PFSK-1 (cell line): ENCODE measurements around the gene SEMA6C.

Experiments
- FOXP2 ChIP-seq: optimal IDR thresholded peaks from 2 replicates; pipeline ENCODE3; 2011; ENCODE audit warnings: borderline replicate concordance, control low read depth, inconsistent platforms; ENCODE audit not compliant: insufficient read depth; ENCODE audit errors: extremely low read length, extremely low read depth
- POLR2AphosphoS5 ChIP-seq: IDR thresholded peaks from 2 replicates; pipeline ENCODE4 v1.6.1; 2012; ENCODE audit warnings: low read depth, mild to moderate bottlenecking, control low read depth, low read length, moderate library complexity
- SIN3A ChIP-seq: IDR thresholded peaks from 2 replicates; pipeline ENCODE4 v1.6.1; 2012; ENCODE audit warnings: mild to moderate bottlenecking, low read length, moderate library complexity, borderline replicate concordance; ENCODE audit not compliant: insufficient read depth
- TAF1 ChIP-seq: IDR thresholded peaks from 2 replicates; pipeline ENCODE4 v1.6.1; 2012; ENCODE audit warnings: low read length, control low read depth, borderline replicate concordance; ENCODE audit not compliant: insufficient read depth
- TF ChIP-seq, protein P1 (sequence below), 2 experiments: IDR thresholded peaks; 2 replicates each; pipeline versions ENCODE4 v1.6.1 to v1.8.0; 2011 to 2012; ENCODE audit warnings: low read depth in 2 of 2, low read length in 2 of 2, control low read depth in 1 of 2, inconsistent platforms in 1 of 2, mild to moderate bottlenecking in 1 of 2, moderate library complexity in 1 of 2; ENCODE audit not compliant: insufficient read depth in 1 of 2

Gene SEMA6C

DNA sequence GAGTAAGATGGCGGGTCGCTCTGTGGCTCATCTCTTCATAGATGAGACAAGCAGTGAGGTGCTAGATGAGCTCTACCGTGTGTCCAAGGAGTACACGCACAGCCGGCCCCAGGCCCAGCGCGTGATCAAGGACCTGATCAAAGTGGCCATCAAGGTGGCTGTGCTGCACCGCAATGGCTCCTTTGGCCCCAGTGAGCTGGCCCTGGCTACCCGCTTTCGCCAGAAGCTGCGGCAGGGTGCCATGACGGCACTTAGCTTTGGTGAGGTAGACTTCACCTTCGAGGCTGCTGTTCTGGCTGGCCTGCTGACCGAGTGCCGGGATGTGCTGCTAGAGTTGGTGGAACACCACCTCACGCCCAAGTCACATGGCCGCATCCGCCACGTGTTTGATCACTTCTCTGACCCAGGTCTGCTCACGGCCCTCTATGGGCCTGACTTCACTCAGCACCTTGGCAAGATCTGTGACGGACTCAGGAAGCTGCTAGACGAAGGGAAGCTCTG, 12.4 kb upstream of the SEMA6C start:
- TF ChIP-seq, protein P1, sequence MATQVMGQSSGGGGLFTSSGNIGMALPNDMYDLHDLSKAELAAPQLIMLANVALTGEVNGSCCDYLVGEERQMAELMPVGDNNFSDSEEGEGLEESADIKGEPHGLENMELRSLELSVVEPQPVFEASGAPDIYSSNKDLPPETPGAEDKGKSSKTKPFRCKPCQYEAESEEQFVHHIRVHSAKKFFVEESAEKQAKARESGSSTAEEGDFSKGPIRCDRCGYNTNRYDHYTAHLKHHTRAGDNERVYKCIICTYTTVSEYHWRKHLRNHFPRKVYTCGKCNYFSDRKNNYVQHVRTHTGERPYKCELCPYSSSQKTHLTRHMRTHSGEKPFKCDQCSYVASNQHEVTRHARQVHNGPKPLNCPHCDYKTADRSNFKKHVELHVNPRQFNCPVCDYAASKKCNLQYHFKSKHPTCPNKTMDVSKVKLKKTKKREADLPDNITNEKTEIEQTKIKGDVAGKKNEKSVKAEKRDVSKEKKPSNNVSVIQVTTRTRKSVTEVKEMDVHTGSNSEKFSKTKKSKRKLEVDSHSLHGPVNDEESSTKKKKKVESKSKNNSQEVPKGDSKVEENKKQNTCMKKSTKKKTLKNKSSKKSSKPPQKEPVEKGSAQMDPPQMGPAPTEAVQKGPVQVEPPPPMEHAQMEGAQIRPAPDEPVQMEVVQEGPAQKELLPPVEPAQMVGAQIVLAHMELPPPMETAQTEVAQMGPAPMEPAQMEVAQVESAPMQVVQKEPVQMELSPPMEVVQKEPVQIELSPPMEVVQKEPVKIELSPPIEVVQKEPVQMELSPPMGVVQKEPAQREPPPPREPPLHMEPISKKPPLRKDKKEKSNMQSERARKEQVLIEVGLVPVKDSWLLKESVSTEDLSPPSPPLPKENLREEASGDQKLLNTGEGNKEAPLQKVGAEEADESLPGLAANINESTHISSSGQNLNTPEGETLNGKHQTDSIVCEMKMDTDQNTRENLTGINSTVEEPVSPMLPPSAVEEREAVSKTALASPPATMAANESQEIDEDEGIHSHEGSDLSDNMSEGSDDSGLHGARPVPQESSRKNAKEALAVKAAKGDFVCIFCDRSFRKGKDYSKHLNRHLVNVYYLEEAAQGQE (IDR thresholded peaks at IDR 0.05; ENCODE audit: insufficient read depth in 1 of 2, low read depth in 2 of 2, low read length in 2 of 2): no peak
- TF ChIP-seq FOXP2: no peak
- no peak for TF ChIP-seq SIN3A
- no peak for TF ChIP-seq TAF1
- no peak for TF ChIP-seq POLR2AphosphoS5

DNA sequence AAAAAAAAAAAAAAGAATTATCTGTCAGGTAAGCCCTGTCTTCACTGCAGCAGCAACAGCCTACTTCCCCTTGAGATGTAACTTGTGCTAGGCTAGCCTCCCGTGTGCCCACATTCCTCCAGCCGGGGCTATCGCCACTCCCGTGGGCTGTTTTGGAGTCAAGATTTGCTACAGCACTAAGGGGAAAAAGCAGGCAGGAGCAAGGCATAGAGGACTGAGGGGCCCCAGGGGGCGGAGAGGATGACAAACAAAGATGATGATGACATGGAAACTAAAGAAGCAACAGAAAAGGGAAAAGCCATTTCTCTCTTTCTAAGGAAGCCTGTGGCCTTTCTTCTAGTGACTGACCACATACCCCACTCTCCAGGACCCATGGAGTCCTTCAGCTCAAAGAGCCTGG, 11.9 kb upstream of the SEMA6C start:
- TF ChIP-seq SIN3A (no peak), TAF1 (no peak), POLR2AphosphoS5 (no peak), FOXP2 (no peak)
- TF ChIP-seq, protein P1 (IDR thresholded peaks at IDR 0.05; ENCODE audit: insufficient read depth in 1 of 2, low read depth in 2 of 2, low read length in 2 of 2): no peak

DNA sequence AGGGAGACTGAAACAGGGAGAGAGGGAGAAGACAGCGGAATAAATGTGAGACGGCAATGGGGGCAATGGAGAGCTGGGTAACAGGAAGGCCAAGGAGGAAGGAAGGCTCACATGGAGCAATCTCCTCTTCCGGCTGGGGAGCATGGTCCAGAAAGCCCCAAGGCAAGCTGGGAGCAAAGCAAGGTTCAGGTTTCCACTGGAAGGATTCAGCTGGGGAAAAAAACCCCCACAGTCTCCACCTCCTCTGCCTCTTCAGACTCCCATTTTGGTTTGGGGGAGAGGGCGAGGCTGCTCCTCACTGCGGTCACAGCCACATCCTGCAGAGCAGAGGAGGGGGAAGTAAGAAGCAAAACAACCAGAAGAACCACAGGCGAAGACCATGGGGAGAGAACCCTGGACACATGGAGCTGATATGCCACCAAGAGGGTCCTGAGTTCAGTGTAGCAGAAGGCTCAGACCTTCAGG, 10.7 kb upstream of the SEMA6C start:
- TF ChIP-seq FOXP2 (no peak), TAF1 (no peak), POLR2AphosphoS5 (no peak), SIN3A (no peak)
- TF ChIP-seq, protein P1 (IDR thresholded peaks at IDR 0.05; ENCODE audit: insufficient read depth in 1 of 2, low read depth in 2 of 2, low read length in 2 of 2): no peak

DNA sequence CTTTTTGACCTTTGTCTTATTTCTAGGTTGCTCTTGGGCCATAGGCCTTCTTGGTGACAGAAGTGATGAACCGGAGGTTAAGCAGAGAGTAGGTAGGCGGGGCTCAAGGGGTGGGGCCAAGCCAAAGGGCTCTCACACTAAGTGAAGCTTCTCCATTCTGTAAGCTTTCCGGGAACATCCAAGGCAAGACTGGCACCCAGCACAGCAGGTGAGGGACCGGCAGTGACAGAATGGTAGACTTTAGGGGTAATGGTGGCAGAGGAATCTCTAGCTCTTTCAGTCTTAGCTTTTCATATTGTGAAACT, 10.0 kb upstream of the SEMA6C start, which contains the start of gene TNFAIP8L2:
Gene TNFAIP8L2, plus strand, starts transcription at position 135 of the 305 bp plus-strand sequence. CDS start 2,049 bp downstream, outside the sequence.
- no peak for TF ChIP-seq POLR2AphosphoS5
- TF ChIP-seq, protein P1 (IDR thresholded peaks at IDR 0.05; ENCODE audit: insufficient read depth in 1 of 2, low read depth in 2 of 2, low read length in 2 of 2): no peak

DNA sequence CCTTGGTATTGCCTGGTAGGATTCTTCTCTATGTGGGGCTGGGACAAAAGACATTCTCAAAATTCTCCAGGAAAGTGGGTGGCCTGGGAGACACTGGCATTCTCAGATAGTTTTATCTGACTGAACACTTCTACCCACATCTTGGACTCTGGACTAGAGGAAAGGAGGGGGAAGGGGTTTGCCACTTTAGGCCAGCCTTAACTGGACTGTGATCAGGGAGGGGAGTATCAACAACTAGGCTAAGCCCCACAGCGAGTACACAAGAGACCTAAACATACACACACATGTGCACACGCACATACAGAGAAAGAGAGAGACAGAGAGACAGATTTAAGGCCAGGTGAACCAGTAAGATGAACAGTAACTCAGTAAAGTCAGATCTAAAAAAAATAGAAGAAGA, 1.2 kb upstream of the SEMA6C start:
- TF ChIP-seq, protein P1 (IDR thresholded peaks at IDR 0.05; ENCODE audit: insufficient read depth in 1 of 2, low read depth in 2 of 2, low read length in 2 of 2): no peak
- no peak for TF ChIP-seq TAF1
- TF ChIP-seq POLR2AphosphoS5: no peak
- no peak for TF ChIP-seq SIN3A
- no peak for TF ChIP-seq FOXP2
